Endothelial cell of umbilical vein (primary cell): ENCODE data around the gene BCL11B. TPM values are rescaled to one million over a fixed set of nuclear protein-coding genes. Genes with fewer than 3 reads are reported as not detected.

Experiments used
- BruUV-seq: library from RNA; stranded (reverse); fragments of 400-500 nt; replicated peaks from 2 replicates; lab custom pipeline; 2021; lab: Mats Ljungman, UMichigan
- CTCF ChIA-PET: fragments of 300-600, 350-600 bp; sonication (Branson Sonifier 250); formaldehyde crosslinking; loops from one replicate; lab custom pipeline; 2021; ENCODE audit warnings: antibody characterized with exemption, inconsistent platforms; lab: Charles Lee
- POLR2A ChIA-PET: fragments of 300-600, 350-600 bp; sonication (Branson Sonifier 250); formaldehyde crosslinking; loops from one replicate; lab custom pipeline; 2021; ENCODE audit warnings: antibody characterized with exemption, inconsistent platforms; lab: Charles Lee
- DNase-seq: peaks from one replicate; pipeline ENCODE4 v3.0.0-alpha.2; 2011; ENCODE audit warnings: low read depth, low spot score
- FAIRE-seq: peaks from 2 replicates; lab custom pipeline; 2011; peaks lifted over from hg19 to GRCh38; lab: Jason Lieb, UNC
- H2AFZ ChIP-seq: 2 replicates; pipeline ENCODE4 v1.6.0; 2012; ENCODE audit warnings: low read depth, low read length, control low read depth, inconsistent platforms
- H3K27ac ChIP-seq: 2 replicates; pipeline ENCODE4 v1.5.1; 2011; ENCODE audit warnings: low read depth, mild to moderate bottlenecking, control low read depth, low read length, moderate library complexity; ENCODE audit not compliant: insufficient read depth
- H3K27me3 ChIP-seq, 2 experiments: 2 replicates each; pipeline versions ENCODE4 v1.6.0 to v1.6.1; 2011; ENCODE audit warnings: low read length in 2 of 2, mixed read lengths in 1 of 2; ENCODE audit not compliant: control insufficient read depth in 2 of 2, insufficient read depth in 2 of 2
- H3K36me3 ChIP-seq, 2 experiments: 2 replicates in 1 of 2; 3 replicates in 1 of 2; pipeline ENCODE4 v1.5.1; 2011; ENCODE audit warnings: low read length in 2 of 2, mild to moderate bottlenecking in 1 of 2, moderate library complexity in 1 of 2; ENCODE audit not compliant: control insufficient read depth in 2 of 2, insufficient read depth in 2 of 2; ENCODE audit errors: extremely low read depth in 1 of 2
- H3K4me1 ChIP-seq: 3 replicates; pipeline ENCODE4 v1.5.1; 2011; ENCODE audit warnings: mild to moderate bottlenecking, low read length; ENCODE audit not compliant: control insufficient read depth, insufficient read depth; ENCODE audit errors: extremely low read depth
- H3K4me2 ChIP-seq: 2 replicates; pipeline ENCODE4 v1.6.1; 2011; ENCODE audit warnings: low read length, control low read depth, mixed read lengths; ENCODE audit not compliant: insufficient read depth
- H3K4me3 ChIP-seq, 3 experiments: fragments of 200-600 bp in 1 of 3; sonication (generic), shearing (Covaris generic) in 1 of 3; replicated peaks in 1 of 3; 2 replicates each; pipeline ENCODE4 v1.5.1; 2011 to 2016; ENCODE audit warnings: control low read depth in 3 of 3, low read length in 3 of 3, mild to moderate bottlenecking in 2 of 3, inconsistent platforms in 1 of 3, low read depth in 1 of 3, moderate library complexity in 1 of 3; ENCODE audit not compliant: insufficient read depth in 1 of 3
- H3K79me2 ChIP-seq: 2 replicates; pipeline ENCODE4 v1.6.0; 2012; ENCODE audit warnings: low read length, inconsistent platforms; ENCODE audit not compliant: control insufficient read depth, insufficient read depth
- H3K9ac ChIP-seq: replicated peaks from 2 replicates; pipeline ENCODE3; 2011; ENCODE audit warnings: low read length, control low read depth; ENCODE audit not compliant: insufficient read depth; ENCODE audit errors: extremely low read depth
- H3K9me1 ChIP-seq: replicated peaks from 3 replicates; pipeline ENCODE4 v1.6.0; 2011; ENCODE audit warnings: mild to moderate bottlenecking, low read length; ENCODE audit not compliant: control insufficient read depth, insufficient read depth; ENCODE audit errors: extremely low read depth
- H3K9me3 ChIP-seq: replicated peaks from 2 replicates; pipeline ENCODE4 v1.5.1; 2012; ENCODE audit warnings: low read length, inconsistent platforms; ENCODE audit not compliant: control insufficient read depth, insufficient read depth
- H4K20me1 ChIP-seq: replicated peaks from 2 replicates; pipeline ENCODE3; 2011; ENCODE audit warnings: mild to moderate bottlenecking, low read length; ENCODE audit not compliant: control insufficient read depth, insufficient read depth; ENCODE audit errors: extremely low read depth
- CTCF ChIP-seq, 2 donors: IDR thresholded peaks; 1 replicate in 1 of 2; 2 replicates in 1 of 2; pipeline ENCODE4 v1.5.1; 2011; ENCODE audit warnings: low read length in 2 of 2, mild to moderate bottlenecking in 2 of 2, moderate library complexity in 2 of 2, control low read depth in 1 of 2, inconsistent platforms in 1 of 2, low read depth in 1 of 2; ENCODE audit not compliant: insufficient read depth in 1 of 2; ENCODE audit errors: extremely low read depth in 1 of 2
- EZH2 ChIP-seq: IDR thresholded peaks from 2 replicates; pipeline ENCODE4 v1.6.1; 2012; ENCODE audit warnings: borderline replicate concordance, low read depth, mild to moderate bottlenecking, moderate library complexity, low read length, inconsistent platforms; ENCODE audit not compliant: severe bottlenecking
- FOS ChIP-seq: IDR thresholded peaks from 2 replicates; pipeline ENCODE4 v1.6.1; 2011; ENCODE audit warnings: mild to moderate bottlenecking, low read length, moderate library complexity, borderline replicate concordance; ENCODE audit not compliant: insufficient read depth
- GATA2 ChIP-seq: IDR thresholded peaks from 2 replicates; pipeline ENCODE4 v1.7.0; 2011; ENCODE audit warnings: low read depth, mild to moderate bottlenecking, moderate library complexity, mixed read lengths, low read length; ENCODE audit not compliant: insufficient read length, insufficient read depth
- JUN ChIP-seq: IDR thresholded peaks from 2 replicates; pipeline ENCODE4 v1.6.1; 2011; ENCODE audit warnings: borderline replicate concordance, low read depth; ENCODE audit not compliant: insufficient read length, insufficient read depth
- MAX ChIP-seq: IDR thresholded peaks from 2 replicates; pipeline ENCODE4 v1.6.1; 2011; ENCODE audit not compliant: insufficient read depth, insufficient read length
- MYC ChIP-seq: IDR thresholded peaks from one replicate; pipeline ENCODE4 v1.6.1; 2011; ENCODE audit warnings: mild to moderate bottlenecking, low read depth, low read length
- POLR2A ChIP-seq: IDR thresholded peaks from 2 replicates; pipeline ENCODE4 v1.6.1; 2012; ENCODE audit warnings: low read depth, mild to moderate bottlenecking, control low read depth, low read length
- POLR2AphosphoS5 ChIP-seq: IDR thresholded peaks from 2 replicates; pipeline ENCODE4 v1.6.1; 2012; ENCODE audit warnings: low read depth, mild to moderate bottlenecking, control low read depth, low read length, moderate library complexity; ENCODE audit not compliant: insufficient read depth
- dilution Hi-C: fragments of 300-500 bp; cut with MboI; formaldehyde crosslinking; loops from one replicate; pipeline ENCODE4 v1.15.0; 2019; ENCODE audit warnings: low sequenced_read_pairs; ENCODE audit not compliant: extremely low pct_ligation_motif_present
- intact Hi-C: fragments of 100-400 bp; cut with micrococcal nuclease; formaldehyde crosslinking; loops from one replicate; pipeline ENCODE4 v1.10.0; 2022
- polyA plus RNA-seq, 4 experiments: library from polyadenylated mRNA; depleted of rRNA in 3 of 4; stranded (reverse) in 3 of 4; unstranded in 1 of 4; fragments of >200 nt; gene quantifications; 2 replicates each; pipeline versions ENCODE4 v1.2.1 to v1.2.3, GENCODE V29; 2011 to 2012; ENCODE audit warnings: missing spikeins in 1 of 4
- total RNA-seq: library from RNA; stranded (reverse); gene quantifications from 2 replicates; pipeline ENCODE4 v1.2.3, GENCODE V29; 2021

Gene BCL11B
- total and polyA plus RNA-seq, 2 donors (not counting 3 experiments of a cell fraction or from before 2014, with no cell fraction given): 0.03 to 0.07 TPM

- no peak for DNase-seq
- FAIRE-seq: no peak
- CTCF ChIA-PET: no interaction called here
- Histone ChIP-seq H3K4me3 (no peak overlapping the region), H3K4me2 (no peak overlapping the region), H3K4me1 (no peaks in the 10 kb centered on the region), H4K20me1 (no peaks in the 10 kb centered on the region), H3K9ac (no peak overlapping the region), H3K9me1 (no peaks in the 10 kb centered on the region), H3K79me2 (no peaks in the 10 kb centered on the region), H3K27ac (no peak overlapping the region), H3K27me3 (no peaks in the 10 kb centered on the region), H3K9me3 (peaks cover 2% of the 10 kb centered on the region), H2AFZ (no peak overlapping the region), H3K36me3 (no peaks in the 10 kb centered on the region)
- intact Hi-C loops: no loop called here
- POLR2A ChIA-PET: no interaction called here
- TF ChIP-seq MYC (no peak), CTCF (IDR thresholded peaks at IDR 0.05; ENCODE audit: extremely low read depth in 1 of 2, insufficient read depth in 1 of 2, low read depth in 1 of 2, low read length in 2 of 2) (no peak), FOS (no peak), GATA2 (no peak), JUN (no peak), MAX (no peak), POLR2AphosphoS5 (no peak), EZH2 (no peak), POLR2A (no peak)
- no TSS peak for BruUV-seq
- dilution Hi-C loops: no loop called here
Observed at GRCh38 chr14:99147366-99147740, 124.6 kb downstream of the BCL11B start.
